HG03196 (cell line): ENCODE data around the gene CXCR6.

ENCODE experiments used
- ATAC-seq: cut with Tn5 transposase; IDR thresholded peaks from one replicate; pipeline ENCODE4 v1.9.1; 2021; ENCODE audit not compliant: unreplicated experiment

Gene CXCR6

GRCh38 chr3:45943207-45943846, at the start of gene CXCR6:
CXCR6 (plus strand) TSS chr3:45943464; CDS start chr3:45946482, 3,018 bp downstream.
- ATAC-seq, result no peak

GRCh38 chr3:45894015-45894414, 49.2 kb upstream of the CXCR6 start:
- no peak for ATAC-seq

- ATAC-seq, result no peak
These were observed 47.4 kb upstream of the CXCR6 start for GRCh38 chr3:45895686-45896468.

GRCh38 chr3:45896956-45897355, 46.3 kb upstream of the CXCR6 start:
- ATAC-seq, result no peak

GRCh38 chr3:45904931-45905330, 38.3 kb upstream of the CXCR6 start:
- no peak for ATAC-seq

- no peak for ATAC-seq
These were observed 37.5 kb upstream of the CXCR6 start for GRCh38 chr3:45905755-45906154.

GRCh38 chr3:45906681-45907407, 36.4 kb upstream of the CXCR6 start:
- ATAC-seq, result no peak

GRCh38 chr3:45907769-45908705, 35.2 kb upstream of the CXCR6 start:
- no peak for ATAC-seq

- ATAC-seq, result no peak
These were observed 34.5 kb upstream of the CXCR6 start for GRCh38 chr3:45908761-45909160.

GRCh38 chr3:45909542-45909941, 33.7 kb upstream of the CXCR6 start:
- no peak for ATAC-seq

GRCh38 chr3:45910892-45911291, 32.4 kb upstream of the CXCR6 start:
- no peak for ATAC-seq

- no peak for ATAC-seq
These were observed 31.6 kb upstream of the CXCR6 start for GRCh38 chr3:45911511-45912226.

GRCh38 chr3:45912435-45912834, 30.8 kb upstream of the CXCR6 start:
- ATAC-seq, result no peak

- ATAC-seq, result no peak
These were observed 28.8 kb upstream of the CXCR6 start for GRCh38 chr3:45914362-45915058.

GRCh38 chr3:45915059-45915439, 28.2 kb upstream of the CXCR6 start:
- ATAC-seq, result no peak

- peak; percentile 92 for ATAC-seq
These were observed 27.6 kb upstream of the CXCR6 start for GRCh38 chr3:45915518-45916231.

- no peak for ATAC-seq
These were observed 25.9 kb upstream of the CXCR6 start for GRCh38 chr3:45917146-45917898.
